Measurements from ENCODE around the gene PRKCB. TPM values are rescaled to one million over a fixed set of nuclear protein-coding genes. Genes with fewer than 3 reads are reported as not detected.
"Not testable (repeated sequence)": the region's sequence is repeated elsewhere in the genome, so short reads cannot be mapped to it uniquely, and the experiment has no call there.

Gene PRKCB
- total and polyA plus RNA-seq, 2 of the 8 experiments (the other 6 are each of a cell fraction or from before 2014, with no cell fraction given), result 7.1 to 12.1 TPM

DNA sequence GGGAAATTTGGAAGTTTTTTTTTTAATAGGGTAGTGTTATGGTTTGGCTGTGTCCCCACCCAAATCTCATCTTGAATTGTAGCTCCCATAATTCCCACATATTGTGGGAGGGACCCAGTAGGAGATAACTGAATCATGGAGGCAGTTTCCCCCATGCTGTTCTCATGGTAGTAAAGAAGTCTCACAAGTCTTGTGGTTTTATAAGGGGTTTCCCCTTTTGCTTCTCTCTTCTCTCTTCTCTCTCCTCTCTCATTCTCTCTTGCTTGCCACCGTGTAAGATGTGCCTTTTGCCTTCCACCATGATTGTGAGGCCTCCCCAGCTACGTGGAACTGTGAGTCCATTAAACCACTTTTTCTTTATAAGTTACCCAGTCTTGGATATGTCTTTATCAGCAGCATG, 403.1 kb downstream of the PRKCB start:
- H3K56ac ChIP-seq (replicated peaks; ENCODE audit: insufficient read length, low read depth, low read length); H3K4me3 ChIP-seq (ENCODE audit: extremely low read depth in 1 of 4, insufficient read depth in 2 of 4, low read depth in 3 of 4, low read length in 4 of 4); H3K9me3 ChIP-seq (ENCODE audit: insufficient read depth in 2 of 2, low read depth in 1 of 2, low read length in 1 of 2); H3K14ac ChIP-seq (ENCODE audit: insufficient read length); FAIRE-seq; H3K9ac ChIP-seq (replicated peaks in 1 of 4; ENCODE audit: extremely low read depth in 1 of 4, low read depth in 3 of 4, low read length in 3 of 4); H3K36me3 ChIP-seq (ENCODE audit: control insufficient read depth in 2 of 4, insufficient read depth in 4 of 4, low read length in 3 of 4); POLR2A ChIA-PET (ENCODE audit: partially characterized antibody); H3K18ac ChIP-seq (ENCODE audit: extremely low read depth, low read length); H4K91ac ChIP-seq (replicated peaks; ENCODE audit: insufficient read length, low read length); H2BK120ac ChIP-seq (replicated peaks; ENCODE audit: low read depth, low read length); H4K8ac ChIP-seq (ENCODE audit: extremely low read depth, insufficient read depth, low read length); H3K4me1 ChIP-seq (replicated peaks in 1 of 4; ENCODE audit: control insufficient read depth in 3 of 4, insufficient read depth in 4 of 4, low read length in 3 of 4); H2BK5ac ChIP-seq (ENCODE audit: low read depth, low read length); H3K4me2 ChIP-seq (ENCODE audit: insufficient read depth in 1 of 2, low read depth in 2 of 2, low read length in 2 of 2); H3K27me3 ChIP-seq (replicated peaks in 1 of 4; ENCODE audit: control insufficient read depth in 3 of 4, extremely low read depth in 1 of 4, insufficient read depth in 3 of 4, low read length in 3 of 4); H3K4ac ChIP-seq (replicated peaks; ENCODE audit: insufficient read length, low read depth, low read length); H2BK20ac ChIP-seq (ENCODE audit: low read length); H3K79me2 ChIP-seq (ENCODE audit: control insufficient read depth in 1 of 2, insufficient read depth in 2 of 2, low read length in 2 of 2); H2BK12ac ChIP-seq (ENCODE audit: low read depth, low read length); H2BK15ac ChIP-seq (ENCODE audit: low read length); DNase-seq (ENCODE audit: low read depth in 1 of 2, low spot score in 2 of 2); H2AFZ ChIP-seq (ENCODE audit: low read length); H3K27ac ChIP-seq (ENCODE audit: low read depth, low read length); H4K5ac ChIP-seq (ENCODE audit: insufficient read length, low read depth, low read length); H2AK5ac ChIP-seq (ENCODE audit: low read depth, low read length); H3K23me2 ChIP-seq (ENCODE audit: low read depth, low read length); H4K20me1 ChIP-seq (replicated peaks in 1 of 2; ENCODE audit: control insufficient read depth in 1 of 2, insufficient read depth in 2 of 2, low read length in 2 of 2); H3K79me1 ChIP-seq (ENCODE audit: low read depth, low read length); H3K23ac ChIP-seq (ENCODE audit: insufficient read length): not testable (repeated sequence)
- CTCF ChIA-PET (ENCODE audit: partially characterized antibody), result interaction anchor here (1.0 to 1.7 kb wide), 2 partner anchors 14 to 193 kb away, joined by 3 to 6 read pairs; no protein-coding TSS in a partner anchor
- 84% methylated on average over 2 of the region's 2 CpGs; no CpG with 5 or more reads in 1 of the 2 experiments for WGBS, 2 experiments (ENCODE audit: extremely low coverage in 1 of 2, insufficient coverage in 1 of 2, insufficient read length in 1 of 2, insufficient replicate concordance in 2 of 2, low coverage in 1 of 2, low lambda C conversion rate in 2 of 2, missing lambda C conversion rate in 1 of 2)
